NT2/D1 (cell line): ENCODE measurements around the gene CYSTM1.

Source experiments
- SUZ12 ChIP-seq: IDR thresholded peaks from 2 replicates; pipeline ENCODE4 v1.6.1; 2011; ENCODE audit not compliant: insufficient read length, insufficient read depth; ENCODE audit errors: extremely low read depth
- YY1 ChIP-seq: IDR thresholded peaks from 2 replicates; pipeline ENCODE4 v1.6.1; 2011; ENCODE audit not compliant: insufficient read length, insufficient read depth
- ZNF274 ChIP-seq: IDR thresholded peaks from 2 replicates; pipeline ENCODE4 v1.6.1; 2011; ENCODE audit warnings: mild to moderate bottlenecking, low read depth, low read length

DNA sequence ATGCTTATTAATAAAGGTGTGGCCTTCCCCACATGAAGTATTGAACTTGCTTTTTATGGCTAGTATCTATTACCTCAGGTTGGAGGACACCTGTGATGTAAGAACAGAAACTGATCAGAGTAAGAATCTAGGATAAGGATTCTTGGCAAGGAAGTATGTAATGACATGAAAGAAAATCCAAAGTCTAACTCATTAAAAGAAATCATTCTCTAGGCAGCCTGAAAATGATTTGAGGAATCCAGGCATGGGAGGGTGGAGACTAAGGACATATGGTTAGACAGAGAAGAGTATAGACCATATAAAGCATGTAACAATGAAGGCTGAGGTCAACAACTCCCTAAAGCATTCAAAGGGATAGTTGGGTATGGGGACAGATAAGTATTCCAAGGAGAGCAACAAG is 95.0 kb downstream of the CYSTM1 start:
- TF ChIP-seq ZNF274 (no peak), YY1 (no peak), SUZ12 (no peak)
